Nasal cavity respiratory epithelium epithelial cell of viscerocranial mucosa (primary cell): ENCODE measurements around the gene API5. TPM values are rescaled to one million over a fixed set of nuclear protein-coding genes. Genes with fewer than 3 reads are reported as not detected.

Experiments used
- total RNA-seq: library from RNA; depleted of rRNA; stranded (reverse); fragments of >200 nt; gene quantifications from 2 replicates; pipeline ENCODE4 v1.2.3, GENCODE V29; 2014

The API5 gene
- 115 and 131 TPM in 2 replicates for total RNA-seq

GRCh38 chr11:43311791-43312607 is at the start of gene API5:
Gene API5, plus strand, starts transcription at chr11:43311996. Its CDS starts 132 bp downstream, at chr11:43312128.

DNA sequence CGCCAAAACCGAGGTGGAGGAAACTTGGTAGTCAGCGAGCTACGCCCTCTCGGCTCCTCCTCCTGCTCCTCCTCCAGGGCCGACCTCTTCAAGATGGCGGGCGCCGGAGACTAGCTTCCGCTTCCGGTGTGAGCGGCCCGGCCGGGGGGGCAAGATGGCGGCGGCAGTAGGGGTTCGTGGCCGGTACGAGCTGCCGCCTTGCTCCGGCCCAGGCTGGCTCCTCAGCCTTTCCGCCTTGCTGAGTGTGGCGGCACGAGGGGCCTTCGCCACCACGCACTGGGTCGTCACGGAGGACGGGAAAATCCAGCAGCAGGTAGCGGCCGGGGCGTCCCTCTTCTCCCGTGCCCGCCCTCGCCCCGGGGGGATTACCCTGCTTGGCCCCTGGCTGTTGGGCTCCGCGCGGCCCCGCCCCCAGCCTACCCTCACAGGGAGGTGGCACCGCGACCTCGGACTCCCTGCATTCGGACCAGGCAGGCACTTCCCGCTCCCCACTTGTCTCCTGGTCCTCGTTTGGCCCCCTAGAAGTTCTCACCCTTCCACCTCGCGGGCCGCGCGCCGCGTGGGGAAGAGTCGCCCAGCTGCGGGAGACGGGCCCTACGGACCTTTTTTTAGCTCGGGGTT is 47.1 kb downstream of the API5 start, which contains the start of gene TTC17:
TTC17 (plus strand) TSS at position 120 of the 621 bp plus-strand sequence; CDS start at position 155, 35 bp downstream.

Other genes starting within 250 kb of the API5 start
- 107 and 119 TPM in 2 replicates for gene TTC17, start 46.9 kb downstream of the API5 start, total RNA-seq